ENCODE data around the gene IPCEF1.
"Not testable (repeated sequence)": the region's sequence is repeated elsewhere in the genome, so short reads cannot be mapped to it uniquely, and the experiment has no call there.

Gene IPCEF1

GRCh38 chr6:154247119-154247861 lies 109.3 kb downstream of the IPCEF1 start:
- Histone ChIP-seq H3K9me3 (ENCODE audit: control insufficient read depth, low read length) (no peaks in the 10 kb centered on the region), H3K36me3 (ENCODE audit: control insufficient read depth, insufficient read depth, low read length) (no peaks in the 10 kb centered on the region), H3K4me3 (ENCODE audit: low read length) (no peak overlapping the region), H3K9ac (ENCODE audit: low read length) (peak overlapping the region; percentile 45), H3K4me1 (ENCODE audit: control insufficient read depth, insufficient read depth, low read length) (peaks cover 4% of the 10 kb centered on the region), H3K27me3 (ENCODE audit: control insufficient read depth, insufficient read depth, low read length) (no peaks in the 10 kb centered on the region)

DNA sequence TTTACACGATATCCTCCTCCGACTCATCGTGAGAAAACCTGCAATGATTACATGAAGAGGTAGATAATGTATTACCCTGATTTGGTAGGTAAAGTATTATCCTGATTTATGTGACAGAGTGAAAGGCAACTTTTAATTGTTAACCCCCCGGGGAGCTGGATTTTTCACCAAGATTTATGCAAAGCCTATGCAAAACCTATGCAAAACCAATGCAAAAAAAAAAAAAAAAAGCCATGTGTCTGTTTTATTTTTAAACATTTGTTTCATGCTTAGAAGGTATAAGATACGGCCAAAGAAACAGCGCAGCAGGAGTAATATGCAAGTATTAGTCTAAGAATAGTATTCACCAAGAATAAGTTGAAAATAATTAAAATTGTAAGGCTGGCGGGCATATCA lies 109.9 kb downstream of the IPCEF1 start:
- peak overlapping the region; percentile 45 for H3K9ac ChIP-seq (ENCODE audit: low read length)
- no peaks in the 10 kb centered on the region for H3K36me3 ChIP-seq (ENCODE audit: control insufficient read depth, insufficient read depth, low read length)
- H3K27me3 ChIP-seq (ENCODE audit: control insufficient read depth, insufficient read depth, low read length) = no peaks in the 10 kb centered on the region
- no peak overlapping the region for H3K4me3 ChIP-seq (ENCODE audit: low read length)
- H3K9me3 ChIP-seq (ENCODE audit: control insufficient read depth, low read length) = no peaks in the 10 kb centered on the region
- H3K4me1 ChIP-seq (ENCODE audit: control insufficient read depth, insufficient read depth, low read length) = peaks cover 4% of the 10 kb centered on the region

GRCh38 chr6:154245506-154245905 lies 111.1 kb downstream of the IPCEF1 start:
- Histone ChIP-seq H3K4me3 (ENCODE audit: low read length) (no peak overlapping the region), H3K9me3 (ENCODE audit: control insufficient read depth, low read length) (no peaks in the 10 kb centered on the region), H3K36me3 (ENCODE audit: control insufficient read depth, insufficient read depth, low read length) (no peaks in the 10 kb centered on the region), H3K9ac (ENCODE audit: low read length) (no peak overlapping the region), H3K27me3 (ENCODE audit: control insufficient read depth, insufficient read depth, low read length) (no peaks in the 10 kb centered on the region), H3K4me1 (ENCODE audit: control insufficient read depth, insufficient read depth, low read length) (peaks cover 4% of the 10 kb centered on the region)

DNA sequence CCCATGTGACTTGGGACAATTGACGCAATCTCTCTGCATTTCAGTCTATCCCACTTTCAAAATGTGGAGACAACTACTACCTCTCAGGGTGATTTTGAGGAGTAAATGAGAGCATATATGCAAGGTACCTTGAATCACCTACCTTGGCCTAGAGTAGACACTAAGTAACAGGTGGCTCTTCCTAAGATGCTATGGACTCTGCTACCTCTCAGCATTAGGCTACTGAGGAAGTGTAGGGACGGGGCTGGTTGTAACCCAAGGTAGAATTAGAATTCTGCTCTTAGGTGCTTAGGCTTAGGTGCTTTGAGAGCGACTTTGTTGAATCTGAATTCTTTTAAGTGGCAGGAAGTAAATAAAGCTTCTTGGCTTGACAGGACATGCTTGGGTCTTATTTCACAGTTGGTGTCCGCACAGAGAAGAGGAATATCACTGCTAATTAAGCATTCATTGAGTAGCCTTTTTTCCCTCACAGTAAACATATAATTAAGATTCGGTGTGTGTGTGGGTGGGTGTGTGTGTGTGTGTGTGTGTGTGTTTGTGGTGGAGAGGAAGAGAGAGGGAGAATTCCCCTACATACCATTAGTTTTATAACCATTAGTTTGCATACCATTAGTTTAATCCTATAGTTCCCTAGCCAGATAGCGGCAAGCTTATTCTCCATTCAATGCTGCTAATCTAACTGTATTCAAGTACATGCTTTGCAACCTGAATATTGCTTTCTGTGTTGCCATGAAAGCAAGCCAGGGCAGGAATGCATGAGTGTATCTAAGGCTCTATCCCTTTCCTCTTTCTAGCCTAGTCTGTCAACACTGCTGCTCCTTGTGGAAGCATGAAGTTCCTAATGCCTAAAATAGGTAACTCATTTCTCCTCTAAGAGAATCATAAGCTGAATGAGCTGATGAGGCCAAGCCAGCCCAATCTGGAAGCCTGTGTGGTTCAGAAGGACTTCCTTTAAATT lies 112.5 kb downstream of the IPCEF1 start:
- no peak overlapping the region for H3K9ac ChIP-seq (ENCODE audit: low read length)
- H3K27me3 ChIP-seq (ENCODE audit: control insufficient read depth, insufficient read depth, low read length) = no peaks in the 10 kb centered on the region
- H3K4me1 ChIP-seq (ENCODE audit: control insufficient read depth, insufficient read depth, low read length) = peaks cover 4% of the 10 kb centered on the region
- no peaks in the 10 kb centered on the region for H3K9me3 ChIP-seq (ENCODE audit: control insufficient read depth, low read length)
- no peaks in the 10 kb centered on the region for H3K36me3 ChIP-seq (ENCODE audit: control insufficient read depth, insufficient read depth, low read length)
- H3K4me3 ChIP-seq (ENCODE audit: low read length) = no peak overlapping the region

- Histone ChIP-seq H3K27me3 (ENCODE audit: control insufficient read depth, insufficient read depth, low read length) (no peaks in the 10 kb centered on the region), H3K4me3 (ENCODE audit: low read length) (no peak overlapping the region), H3K36me3 (ENCODE audit: control insufficient read depth, insufficient read depth, low read length) (no peaks in the 10 kb centered on the region), H3K9ac (ENCODE audit: low read length) (no peak overlapping the region), H3K9me3 (ENCODE audit: control insufficient read depth, low read length) (no peaks in the 10 kb centered on the region), H3K4me1 (ENCODE audit: control insufficient read depth, insufficient read depth, low read length) (peaks cover 4% of the 10 kb centered on the region)
Observed at GRCh38 chr6:154242617-154243357, 113.8 kb downstream of the IPCEF1 start.

- no peaks in the 10 kb centered on the region for H3K27me3 ChIP-seq (ENCODE audit: control insufficient read depth, insufficient read depth, low read length)
- no peaks in the 10 kb centered on the region for H3K36me3 ChIP-seq (ENCODE audit: control insufficient read depth, insufficient read depth, low read length)
- H3K4me1 ChIP-seq (ENCODE audit: control insufficient read depth, insufficient read depth, low read length) = no peaks in the 10 kb centered on the region
- H3K9ac ChIP-seq (ENCODE audit: low read length) = no peak overlapping the region
- H3K4me3 ChIP-seq (ENCODE audit: low read length) = no peak overlapping the region
- no peaks in the 10 kb centered on the region for H3K9me3 ChIP-seq (ENCODE audit: control insufficient read depth, low read length)
Observed at GRCh38 chr6:154241581-154241980, 115.0 kb downstream of the IPCEF1 start.

GRCh38 chr6:154241061-154241460 lies 115.5 kb downstream of the IPCEF1 start:
- H3K4me3 ChIP-seq (ENCODE audit: low read length); H3K36me3 ChIP-seq (ENCODE audit: control insufficient read depth, insufficient read depth, low read length); H3K27me3 ChIP-seq (ENCODE audit: control insufficient read depth, insufficient read depth, low read length); H3K4me1 ChIP-seq (ENCODE audit: control insufficient read depth, insufficient read depth, low read length); H3K9me3 ChIP-seq (ENCODE audit: control insufficient read depth, low read length); H3K9ac ChIP-seq (ENCODE audit: low read length): not testable (repeated sequence)

GRCh38 chr6:154239392-154239791 lies 117.2 kb downstream of the IPCEF1 start:
- Histone ChIP-seq H3K36me3 (ENCODE audit: control insufficient read depth, insufficient read depth, low read length) (no peaks in the 10 kb centered on the region), H3K9ac (ENCODE audit: low read length) (no peak overlapping the region), H3K4me1 (ENCODE audit: control insufficient read depth, insufficient read depth, low read length) (no peaks in the 10 kb centered on the region), H3K4me3 (ENCODE audit: low read length) (no peak overlapping the region), H3K9me3 (ENCODE audit: control insufficient read depth, low read length) (no peaks in the 10 kb centered on the region), H3K27me3 (ENCODE audit: control insufficient read depth, insufficient read depth, low read length) (no peaks in the 10 kb centered on the region)

DNA sequence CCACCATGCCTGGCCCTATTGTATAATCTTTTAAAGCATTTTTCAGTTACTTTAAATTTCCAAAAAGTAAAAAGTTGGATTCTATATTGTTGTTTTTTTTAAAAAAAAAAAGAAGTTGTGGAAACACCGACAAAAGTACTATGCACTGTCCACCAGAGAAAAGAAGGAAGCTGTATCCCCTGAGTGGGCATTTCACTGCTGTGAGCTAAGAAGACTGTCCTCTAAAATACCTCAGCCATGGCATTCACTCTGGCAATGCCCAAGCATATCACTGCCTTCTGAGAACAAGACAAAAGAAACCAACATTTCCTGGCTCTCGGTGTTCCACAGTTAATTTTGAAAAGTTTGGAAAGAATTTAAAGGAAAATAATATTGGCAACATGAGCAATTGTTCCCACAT lies 117.8 kb downstream of the IPCEF1 start:
- no peak overlapping the region for H3K4me3 ChIP-seq (ENCODE audit: low read length)
- no peaks in the 10 kb centered on the region for H3K36me3 ChIP-seq (ENCODE audit: control insufficient read depth, insufficient read depth, low read length)
- H3K4me1 ChIP-seq (ENCODE audit: control insufficient read depth, insufficient read depth, low read length) = no peaks in the 10 kb centered on the region
- H3K27me3 ChIP-seq (ENCODE audit: control insufficient read depth, insufficient read depth, low read length) = no peaks in the 10 kb centered on the region
- no peak overlapping the region for H3K9ac ChIP-seq (ENCODE audit: low read length)
- H3K9me3 ChIP-seq (ENCODE audit: control insufficient read depth, low read length) = no peaks in the 10 kb centered on the region

DNA sequence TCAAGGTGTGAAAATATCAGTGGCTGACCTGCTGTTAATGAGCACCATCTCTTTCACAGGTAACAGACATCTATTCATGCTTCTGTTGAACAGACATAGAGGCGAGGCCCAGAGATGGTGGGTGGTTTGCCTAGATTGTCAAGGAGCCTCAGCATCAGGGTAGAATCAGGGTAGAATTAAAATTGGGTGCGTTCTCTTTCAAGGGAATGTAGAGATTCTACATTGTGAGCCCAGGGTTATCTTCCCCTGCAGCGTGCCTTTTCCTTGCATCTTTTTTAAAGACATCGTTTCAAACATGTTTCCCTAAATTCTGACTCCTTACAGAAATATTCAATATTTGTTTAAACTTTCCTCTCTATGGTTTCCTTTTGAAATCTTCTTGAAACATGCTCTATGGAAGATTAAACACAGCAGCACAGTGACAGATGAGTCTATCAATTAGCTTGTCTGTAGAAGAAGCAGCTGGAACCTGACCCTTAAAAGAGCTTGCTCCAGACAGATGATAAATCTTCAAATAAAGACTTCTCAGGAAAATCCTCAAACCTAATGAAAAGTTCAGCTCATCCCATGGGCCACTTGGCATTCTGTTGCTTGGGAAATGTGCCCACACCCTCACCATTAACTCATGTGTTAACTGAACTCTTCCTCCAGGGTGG lies 119.8 kb downstream of the IPCEF1 start:
- H3K9ac ChIP-seq (ENCODE audit: low read length) = no peak overlapping the region
- H3K27me3 ChIP-seq (ENCODE audit: control insufficient read depth, insufficient read depth, low read length) = no peaks in the 10 kb centered on the region
- H3K4me1 ChIP-seq (ENCODE audit: control insufficient read depth, insufficient read depth, low read length) = no peaks in the 10 kb centered on the region
- H3K9me3 ChIP-seq (ENCODE audit: control insufficient read depth, low read length) = no peaks in the 10 kb centered on the region
- no peaks in the 10 kb centered on the region for H3K36me3 ChIP-seq (ENCODE audit: control insufficient read depth, insufficient read depth, low read length)
- H3K4me3 ChIP-seq (ENCODE audit: low read length) = no peak overlapping the region

GRCh38 chr6:154234019-154234772 lies 122.4 kb downstream of the IPCEF1 start:
- no peak overlapping the region for H3K4me3 ChIP-seq (ENCODE audit: low read length)
- H3K9ac ChIP-seq (ENCODE audit: low read length) = no peak overlapping the region
- H3K27me3 ChIP-seq (ENCODE audit: control insufficient read depth, insufficient read depth, low read length) = no peaks in the 10 kb centered on the region
- H3K4me1 ChIP-seq (ENCODE audit: control insufficient read depth, insufficient read depth, low read length) = no peaks in the 10 kb centered on the region
- H3K9me3 ChIP-seq (ENCODE audit: control insufficient read depth, low read length) = no peaks in the 10 kb centered on the region
- no peaks in the 10 kb centered on the region for H3K36me3 ChIP-seq (ENCODE audit: control insufficient read depth, insufficient read depth, low read length)

All from mucosa of stomach (tissue), 1 donor.